Hepatocyte (in vitro differentiated cells): ENCODE results near the gene CCNB1. TPM values are rescaled to one million over a fixed set of nuclear protein-coding genes. Genes with fewer than 3 reads are reported as not detected.
A peak's percentile ranks its signal among the peaks of the same experiment; 100 is the strongest.

ENCODE experiments used
- DNase-seq: peaks from one replicate; pipeline ENCODE4 v3.0.0-alpha.2; 2016; ENCODE audit warnings: low spot score
- H2AFZ ChIP-seq: fragments of 200-600 bp; sonication (generic); 2 replicates; pipeline ENCODE4 v1.6.0; 2016; ENCODE audit warnings: antibody characterized with exemption, mild to moderate bottlenecking
- H3K27ac ChIP-seq: fragments of 200-600 bp; sonication (generic); 2 replicates; pipeline ENCODE4 v1.5.1; 2016; ENCODE audit warnings: mild to moderate bottlenecking
- H3K27me3 ChIP-seq: fragments of 200-600 bp; sonication (generic); 2 replicates; pipeline ENCODE4 v1.6.1; 2016
- H3K36me3 ChIP-seq: fragments of 200-600 bp; sonication (generic); replicated peaks from 2 replicates; pipeline ENCODE4 v1.5.1; 2016; ENCODE audit warnings: low read depth; ENCODE audit not compliant: insufficient read depth
- H3K4me1 ChIP-seq: fragments of 200-600 bp; sonication (generic); 2 replicates; pipeline ENCODE4 v1.5.1; 2016; ENCODE audit warnings: mild to moderate bottlenecking, moderate library complexity; ENCODE audit not compliant: insufficient read depth
- H3K4me2 ChIP-seq: fragments of 200-600 bp; sonication (generic); 2 replicates; pipeline ENCODE4 v1.6.0; 2016
- H3K4me3 ChIP-seq: fragments of 200-600 bp; sonication (generic); 2 replicates; pipeline ENCODE4 v1.5.1; 2016; ENCODE audit warnings: mild to moderate bottlenecking
- H3K79me2 ChIP-seq: fragments of 200-600 bp; sonication (generic); 2 replicates; pipeline ENCODE4 v1.6.0; 2017; ENCODE audit warnings: mild to moderate bottlenecking
- H3K9me2 ChIP-seq: fragments of 200-600 bp; sonication (generic); replicated peaks from 2 replicates; pipeline ENCODE4 v1.6.0; 2017; ENCODE audit warnings: mild to moderate bottlenecking; ENCODE audit not compliant: insufficient read depth
- H3K9me3 ChIP-seq: fragments of 200-600 bp; sonication (generic); 2 replicates; pipeline ENCODE4 v1.5.1; 2016; ENCODE audit warnings: low read depth, mild to moderate bottlenecking
- H4K20me1 ChIP-seq: fragments of 200-600 bp; sonication (generic); 2 replicates; pipeline ENCODE4 v1.6.0; 2016; ENCODE audit warnings: mild to moderate bottlenecking; ENCODE audit not compliant: insufficient read depth, poor library complexity, severe bottlenecking
- CTCF ChIP-seq: fragments of 200-600 bp; sonication (generic); IDR thresholded peaks from 2 replicates; pipeline ENCODE4 v1.5.1; 2016; ENCODE audit warnings: antibody characterized with exemption, mild to moderate bottlenecking; ENCODE audit not compliant: poor library complexity
- EZH2 ChIP-seq: fragments of 200-600 bp; sonication (generic); IDR thresholded peaks from 2 replicates; pipeline ENCODE4 v1.6.1; 2016; ENCODE audit warnings: antibody characterized with exemption, mild to moderate bottlenecking, borderline replicate concordance
- EZH2phosphoT487 ChIP-seq: fragments of 200-600 bp; sonication (generic); IDR thresholded peaks from one replicate; pipeline ENCODE4 v1.6.1; 2018; ENCODE audit warnings: antibody characterized with exemption, mild to moderate bottlenecking, low read depth, moderate library complexity; ENCODE audit not compliant: unreplicated experiment, severe bottlenecking
- WGBS: methylation state at CpG from one replicate; pipeline ENCODE4 v1.1.6; 2016; ENCODE audit warnings: low lambda C conversion rate; ENCODE audit errors: missing lambda C conversion rate; 5-methylcytosine and 5-hydroxymethylcytosine counted together
- polyA plus RNA-seq: library from polyadenylated mRNA; unstranded; fragments of >200 nt; fragmentation: Nextera tagmentation; extraction: Ambion mirVana; gene quantifications from 2 replicates; pipeline ENCODE4 v1.2.1, GENCODE V29; 2016
- total RNA-seq: library from RNA; depleted of rRNA; stranded (reverse); fragments of >200 nt; gene quantifications from 2 replicates; pipeline ENCODE4 v1.2.3, GENCODE V29; 2014

The CCNB1 gene
- total RNA-seq, result 35.4 and 39.2 TPM in 2 replicates
- 33.5 and 34.3 TPM in 2 replicates for polyA plus RNA-seq

- peak within 1 kb of the TSS; percentile 20 for H3K27ac ChIP-seq
- no peaks in the 10 kb centered on the region for H4K20me1 ChIP-seq
- peaks cover 12% of the 10 kb centered on the region for H3K4me1 ChIP-seq
- peaks cover 26% of the 10 kb centered on the region for H3K79me2 ChIP-seq
- TF ChIP-seq EZH2 (no peak), CTCF (no peak), EZH2phosphoT487 (no peak)
- DNase-seq, result peak; percentile 99
- peak within 1 kb of the TSS; percentile 75 for H2AFZ ChIP-seq
- WGBS, result 4% methylated on average over 49 of the region's 50 CpGs
- H3K4me3 ChIP-seq, result peak within 1 kb of the TSS; percentile 15
- H3K27me3 ChIP-seq, result no peaks in the 10 kb centered on the region
- peak within 1 kb of the TSS; percentile 77 for H3K4me2 ChIP-seq
- H3K9me2 ChIP-seq, result no peaks in the 10 kb centered on the region
- H3K9me3 ChIP-seq, result no peaks in the 10 kb centered on the region
- no peaks in the 10 kb centered on the region for H3K36me3 ChIP-seq
Measured at GRCh38 chr5:69166686-69167492, at the start of gene CCNB1. CCNB1 (plus strand) TSS chr5:69167150; CDS start chr5:69167263, 113 bp downstream.

- no peaks in the 10 kb centered on the region for H3K9me3 ChIP-seq
- DNase-seq, result no peak
- H3K27ac ChIP-seq, result no peak overlapping the region
- no peaks in the 10 kb centered on the region for H4K20me1 ChIP-seq
- H3K4me2 ChIP-seq, result no peak overlapping the region
- no peaks in the 10 kb centered on the region for H3K36me3 ChIP-seq
- no peaks in the 10 kb centered on the region for H3K27me3 ChIP-seq
- TF ChIP-seq EZH2phosphoT487 (no peak), EZH2 (no peak), CTCF (no peak)
- H3K79me2 ChIP-seq, result no peaks in the 10 kb centered on the region
- H3K4me3 ChIP-seq, result no peak overlapping the region
- H3K9me2 ChIP-seq, result no peaks in the 10 kb centered on the region
- H2AFZ ChIP-seq, result no peak overlapping the region
- H3K4me1 ChIP-seq, result no peaks in the 10 kb centered on the region
Measured at GRCh38 chr5:69129413-69129812, 37.5 kb upstream of the CCNB1 start.

GRCh38 chr5:69130241-69130640 lies 36.7 kb upstream of the CCNB1 start:
- no peaks in the 10 kb centered on the region for H3K9me2 ChIP-seq
- no peak overlapping the region for H2AFZ ChIP-seq
- no peak overlapping the region for H3K27ac ChIP-seq
- no peaks in the 10 kb centered on the region for H3K79me2 ChIP-seq
- H3K27me3 ChIP-seq, result no peaks in the 10 kb centered on the region
- H3K4me1 ChIP-seq, result no peaks in the 10 kb centered on the region
- no peaks in the 10 kb centered on the region for H3K9me3 ChIP-seq
- no peak overlapping the region for H3K4me2 ChIP-seq
- no peaks in the 10 kb centered on the region for H4K20me1 ChIP-seq
- H3K36me3 ChIP-seq, result no peaks in the 10 kb centered on the region
- no peak for TF ChIP-seq EZH2
- TF ChIP-seq EZH2phosphoT487, result no peak
- TF ChIP-seq CTCF, result no peak
- 55% methylated on average over 2 of the region's 2 CpGs for WGBS
- H3K4me3 ChIP-seq, result no peak overlapping the region
- DNase-seq, result no peak
